Lower leg skin (tissue), 3 donors: ENCODE measurements around the gene HTR2B.

Experiments
- POLR2A ChIP-seq, 2 donors: fragments of 450-650 bp; IDR thresholded peaks; one replicate each; pipeline ENCODE4 v1.6.1; 2016 to 2017; ENCODE audit warnings: antibody characterized with exemption in 2 of 2, mild to moderate bottlenecking in 1 of 2, moderate library complexity in 1 of 2
- TF ChIP-seq, protein P1 (sequence below), 3 donors: fragments of 450-650 bp; IDR thresholded peaks; one replicate each; pipeline ENCODE4 v1.5.1; 2016; ENCODE audit warnings: antibody characterized with exemption in 3 of 3, mild to moderate bottlenecking in 3 of 3, moderate library complexity in 2 of 3

DNA sequence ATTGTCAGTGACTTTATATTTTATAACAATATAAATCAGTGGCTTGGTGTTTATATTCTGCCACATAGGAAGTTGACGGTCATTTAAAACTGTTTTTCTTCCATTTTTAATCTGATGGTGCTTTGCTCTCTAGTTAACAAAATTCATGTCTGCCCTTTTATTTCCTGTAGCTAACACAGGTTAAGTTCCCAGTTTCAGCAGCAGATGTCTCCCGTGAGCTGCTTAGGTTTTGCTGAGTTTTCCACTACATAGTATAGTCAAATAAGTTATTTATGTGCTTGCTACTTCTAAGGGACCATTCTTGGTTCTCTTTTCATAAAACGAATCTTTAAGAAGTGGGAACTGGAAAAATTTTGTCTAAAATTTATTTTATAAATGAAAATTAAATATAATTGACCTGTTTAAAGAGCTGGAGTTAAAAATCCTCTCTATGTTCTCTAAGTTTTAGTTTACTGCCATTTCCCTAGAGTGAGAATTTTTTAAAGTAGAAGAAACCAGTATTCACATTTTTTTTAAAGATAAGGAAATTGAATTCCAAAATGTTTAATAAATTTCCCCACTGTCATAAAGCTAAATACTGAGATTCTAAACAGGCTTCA lies 20.6 kb downstream of the HTR2B start:
- no peak for TF ChIP-seq POLR2A (IDR thresholded peaks at IDR 0.05)
- TF ChIP-seq, protein P1, sequence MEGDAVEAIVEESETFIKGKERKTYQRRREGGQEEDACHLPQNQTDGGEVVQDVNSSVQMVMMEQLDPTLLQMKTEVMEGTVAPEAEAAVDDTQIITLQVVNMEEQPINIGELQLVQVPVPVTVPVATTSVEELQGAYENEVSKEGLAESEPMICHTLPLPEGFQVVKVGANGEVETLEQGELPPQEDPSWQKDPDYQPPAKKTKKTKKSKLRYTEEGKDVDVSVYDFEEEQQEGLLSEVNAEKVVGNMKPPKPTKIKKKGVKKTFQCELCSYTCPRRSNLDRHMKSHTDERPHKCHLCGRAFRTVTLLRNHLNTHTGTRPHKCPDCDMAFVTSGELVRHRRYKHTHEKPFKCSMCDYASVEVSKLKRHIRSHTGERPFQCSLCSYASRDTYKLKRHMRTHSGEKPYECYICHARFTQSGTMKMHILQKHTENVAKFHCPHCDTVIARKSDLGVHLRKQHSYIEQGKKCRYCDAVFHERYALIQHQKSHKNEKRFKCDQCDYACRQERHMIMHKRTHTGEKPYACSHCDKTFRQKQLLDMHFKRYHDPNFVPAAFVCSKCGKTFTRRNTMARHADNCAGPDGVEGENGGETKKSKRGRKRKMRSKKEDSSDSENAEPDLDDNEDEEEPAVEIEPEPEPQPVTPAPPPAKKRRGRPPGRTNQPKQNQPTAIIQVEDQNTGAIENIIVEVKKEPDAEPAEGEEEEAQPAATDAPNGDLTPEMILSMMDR (IDR thresholded peaks at IDR 0.05): no peak
